NCI-H146 (cell line): ENCODE results near the gene SMAD2.
A peak's percentile ranks its signal among the peaks of the same experiment; 100 is the strongest.

Source experiments
- DNase-seq: peaks from one replicate; lab custom pipeline; 2025; lab: John Stamatoyannopoulos, UW

The SMAD2 gene

GRCh38 chr18:47895565-47896250 is 34.8 kb downstream of the SMAD2 start:
- DNase-seq, result no peak

DNA sequence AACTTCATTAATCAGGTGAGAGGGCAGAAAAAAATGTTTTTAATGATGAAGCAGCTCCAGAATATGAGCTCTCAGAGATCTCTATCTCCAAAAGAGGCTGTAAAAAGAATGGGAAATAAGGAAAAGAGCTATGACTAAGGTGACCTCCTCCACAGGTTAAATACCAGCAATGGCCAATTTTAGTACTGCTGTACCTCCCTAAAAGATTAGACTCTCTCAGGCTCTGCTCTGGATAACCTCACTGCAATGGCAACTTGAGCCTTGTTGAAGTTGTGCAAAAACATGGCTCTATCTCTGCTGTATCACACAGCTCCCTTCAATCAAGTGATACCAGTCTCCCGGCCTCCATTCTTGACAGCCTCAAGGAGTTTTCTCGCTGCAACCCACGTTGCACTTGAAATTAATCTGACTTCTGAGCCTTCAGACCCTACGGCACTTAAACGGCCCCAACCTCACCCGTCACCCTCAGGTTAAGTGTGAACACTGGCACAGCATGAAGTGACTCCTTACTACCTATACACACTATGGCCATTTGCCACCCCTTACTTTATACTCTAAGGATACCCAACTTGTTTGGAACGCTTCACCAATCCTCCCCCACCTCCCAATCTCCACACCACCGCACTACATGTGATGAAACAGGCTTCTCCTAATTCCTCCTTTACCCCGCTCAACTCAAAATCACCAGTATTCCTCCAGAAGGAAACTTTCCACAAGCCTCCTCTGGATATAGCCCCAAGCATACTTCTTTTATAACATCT is 36.3 kb downstream of the SMAD2 start:
- no peak for DNase-seq

GRCh38 chr18:47893047-47893446 is 37.4 kb downstream of the SMAD2 start:
- DNase-seq, result no peak

- no peak for DNase-seq
Observed at GRCh38 chr18:47888156-47888555, 42.3 kb downstream of the SMAD2 start.

- no peak for DNase-seq
Observed at GRCh38 chr18:47887227-47887626, 43.2 kb downstream of the SMAD2 start.

- DNase-seq, result no peak
Observed at GRCh38 chr18:47883771-47884413, 46.6 kb downstream of the SMAD2 start.

DNA sequence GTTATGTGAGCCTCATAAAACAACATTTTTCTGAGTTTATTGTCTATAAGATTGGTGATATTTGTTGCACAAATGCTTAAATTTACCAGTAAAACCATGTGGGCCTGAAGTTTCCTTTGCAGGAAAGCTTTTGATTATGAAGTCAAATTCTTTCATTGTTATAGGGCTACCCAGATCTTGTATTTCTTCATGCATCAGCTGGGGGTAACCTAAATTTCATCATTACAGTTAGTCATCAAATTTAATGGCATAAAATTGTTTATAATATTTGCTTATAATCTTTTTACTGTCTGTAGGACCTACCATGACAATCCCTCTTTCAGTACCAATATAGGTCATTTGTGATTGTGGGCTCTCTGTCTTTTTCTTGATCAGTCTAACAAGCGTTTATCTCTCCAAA is 47.8 kb downstream of the SMAD2 start:
- DNase-seq, result no peak

DNA sequence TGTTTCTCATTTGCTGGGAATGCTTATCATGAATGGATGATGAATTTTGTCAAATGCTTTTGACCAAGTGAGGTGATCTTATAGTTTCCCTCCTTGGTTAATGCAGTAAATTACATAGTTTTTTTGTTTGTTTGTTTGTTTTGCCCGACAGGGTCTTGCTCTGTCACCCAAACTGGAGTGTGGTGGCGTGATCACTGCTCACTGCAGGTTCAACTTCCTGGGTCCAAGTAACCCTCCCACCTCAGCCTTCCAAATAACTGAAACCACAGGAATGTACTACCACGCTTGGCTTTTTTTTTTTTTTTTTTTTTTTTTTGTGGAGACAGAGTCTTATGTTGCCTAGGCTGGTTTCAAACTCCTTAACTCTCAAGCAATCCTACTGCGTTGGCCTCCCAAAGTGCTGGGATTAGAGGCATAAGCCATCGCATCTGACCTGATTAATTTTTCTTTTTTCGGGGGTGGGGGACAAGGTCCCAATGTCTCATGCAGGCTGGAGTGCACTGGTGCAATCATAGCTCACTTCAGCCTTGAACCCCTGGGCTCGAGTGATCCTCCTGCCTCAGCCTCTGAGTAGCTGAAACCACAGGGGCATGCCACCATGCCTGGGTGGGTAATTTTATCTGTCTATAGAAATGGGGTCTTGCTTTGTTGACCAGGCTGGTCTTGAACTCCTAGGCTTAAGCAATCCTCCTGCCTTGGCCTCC is 48.6 kb downstream of the SMAD2 start:
- no peak for DNase-seq

DNA sequence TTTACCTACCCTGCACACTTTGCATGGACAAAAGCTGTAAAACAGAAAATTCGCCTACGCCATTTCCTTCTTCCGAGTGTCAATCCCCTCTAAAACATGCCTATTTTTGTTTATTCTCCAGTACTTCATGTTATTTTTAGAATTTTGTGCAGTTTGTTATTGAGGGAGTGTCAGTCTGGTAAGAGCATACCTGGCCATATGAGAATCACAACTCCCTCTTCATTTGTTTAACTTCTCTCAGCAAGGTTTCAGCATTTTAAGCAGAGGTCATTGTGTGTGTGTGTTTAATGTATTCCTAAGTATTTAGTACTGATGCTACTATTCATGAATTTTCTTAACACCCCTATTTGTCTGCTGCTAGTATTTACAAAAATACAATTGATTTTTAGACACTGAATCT is 49.4 kb downstream of the SMAD2 start:
- no peak for DNase-seq

GRCh38 chr18:47877892-47878291 is 52.6 kb downstream of the SMAD2 start:
- DNase-seq, result no peak

DNA sequence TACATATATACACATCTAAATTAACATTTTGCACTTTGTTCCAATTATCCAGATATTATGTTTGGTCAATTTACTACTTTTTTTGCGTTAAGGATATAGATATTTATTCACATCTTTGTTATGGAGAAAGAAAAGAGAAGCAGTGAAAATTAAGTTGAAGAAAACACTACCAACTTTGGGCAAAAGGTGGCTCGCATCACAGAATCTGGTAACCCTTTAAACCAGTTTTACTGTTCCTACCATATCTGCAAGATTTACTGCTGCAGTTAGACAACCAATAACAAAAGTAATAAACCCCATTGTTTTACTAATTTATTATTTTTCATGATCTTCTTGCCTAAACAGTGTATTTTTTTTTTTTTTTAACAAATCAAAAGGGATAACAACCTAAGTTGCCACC is 53.6 kb downstream of the SMAD2 start:
- DNase-seq, result no peak

- DNase-seq, result peak; percentile 29
Observed at GRCh38 chr18:47873625-47874024, 56.8 kb downstream of the SMAD2 start.

GRCh38 chr18:47872426-47872825 is 58.0 kb downstream of the SMAD2 start:
- no peak for DNase-seq

DNA sequence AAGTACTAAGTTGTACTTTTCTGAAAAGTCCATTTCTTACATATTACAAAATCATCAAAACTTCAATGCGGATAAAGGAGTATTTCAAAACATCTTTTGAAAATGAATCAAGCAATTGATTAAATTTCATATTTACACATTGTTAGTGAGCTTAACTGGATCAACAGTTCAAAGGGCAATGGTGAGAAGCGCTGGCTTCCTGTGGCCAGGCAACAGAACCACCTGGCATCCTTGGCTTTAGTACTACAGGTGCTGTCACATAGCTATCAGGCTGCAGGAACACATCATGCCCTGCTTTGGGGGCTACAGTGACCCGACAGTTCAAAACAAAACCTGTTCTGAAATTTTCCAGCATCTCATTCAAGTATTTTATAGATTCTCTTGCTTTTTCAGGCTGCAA is 59.2 kb downstream of the SMAD2 start:
- DNase-seq, result no peak

DNA sequence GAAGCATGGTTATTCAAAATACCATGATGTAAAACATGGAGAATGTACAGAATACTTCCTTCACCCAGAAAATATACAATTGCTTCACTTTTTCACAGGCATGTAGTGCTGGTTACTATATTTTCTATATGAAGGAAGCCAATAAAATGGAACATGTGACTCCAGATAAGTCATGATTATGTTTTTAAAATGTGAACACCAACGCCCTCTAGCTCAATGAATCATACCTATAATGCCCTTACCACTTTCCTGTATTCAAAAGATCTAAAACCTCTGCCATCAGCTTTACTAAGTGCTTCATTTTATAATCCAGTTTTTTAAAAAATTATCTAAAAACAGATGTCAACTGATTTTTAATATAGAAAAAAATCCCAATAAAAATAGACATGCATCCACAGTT is 59.9 kb downstream of the SMAD2 start:
- no peak for DNase-seq

DNA sequence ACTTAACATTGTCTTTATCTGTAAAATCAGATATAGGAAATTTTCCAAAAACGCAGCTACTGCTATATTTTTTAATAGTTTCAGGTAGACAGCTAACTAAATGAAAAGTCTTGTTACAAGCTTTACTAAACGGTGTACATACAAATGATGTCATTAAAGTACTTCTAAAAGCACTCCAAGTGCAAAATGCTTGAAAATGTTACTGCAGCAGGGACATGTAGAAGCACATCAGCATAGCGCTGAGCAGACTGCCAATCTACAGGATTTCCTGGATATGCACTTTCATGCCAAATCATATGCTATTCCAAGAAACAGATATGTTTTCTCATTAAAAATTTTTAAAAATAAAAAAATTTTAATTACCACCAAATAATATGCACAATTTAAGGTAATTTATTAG is 61.7 kb downstream of the SMAD2 start:
- DNase-seq, result no peak

DNA sequence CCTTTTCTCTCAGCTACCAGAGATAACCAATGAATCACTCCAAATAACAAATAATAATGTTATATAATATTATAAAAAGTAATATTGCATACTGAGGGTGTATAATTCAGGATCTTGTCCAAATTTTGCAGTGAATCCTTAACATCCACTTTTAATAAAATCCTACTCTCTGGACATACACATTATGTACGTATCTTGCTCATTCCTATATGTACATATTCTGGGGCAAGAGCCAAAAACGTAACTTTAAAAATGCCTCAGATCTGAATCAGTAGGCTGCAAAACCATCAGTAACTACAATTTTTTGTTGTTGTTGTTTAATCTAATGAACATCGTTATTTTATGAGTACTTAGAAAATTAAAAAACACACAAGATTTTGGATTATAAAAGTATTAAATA is 65.3 kb downstream of the SMAD2 start:
- no peak for DNase-seq

GRCh38 chr18:47863041-47863440 is 67.4 kb downstream of the SMAD2 start:
- DNase-seq, result no peak

DNA sequence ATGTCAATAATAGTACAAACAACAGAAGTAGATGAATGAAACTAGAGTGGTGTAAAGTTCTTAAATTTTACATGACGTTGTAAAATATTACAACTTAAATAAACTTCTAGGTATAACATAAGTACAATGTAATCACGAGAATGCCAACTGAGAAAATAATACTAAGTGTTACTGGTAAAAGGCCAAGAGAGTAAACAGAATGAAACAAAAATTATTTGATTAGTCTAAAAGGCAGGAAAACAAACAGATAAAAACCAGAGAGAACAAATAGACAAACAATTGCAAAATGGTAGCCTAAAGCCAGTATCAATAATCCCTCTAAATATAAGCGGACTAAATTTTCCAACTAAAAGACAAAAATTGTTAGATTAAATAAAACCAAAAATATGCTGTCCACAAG is 71.9 kb downstream of the SMAD2 start:
- no peak for DNase-seq

- no peak for DNase-seq
Observed at GRCh38 chr18:47847635-47848034, 82.8 kb downstream of the SMAD2 start.

- no peak for DNase-seq
Observed at GRCh38 chr18:47846431-47846830, 84.0 kb downstream of the SMAD2 start.

GRCh38 chr18:47844828-47845498 is 85.5 kb downstream of the SMAD2 start:
- DNase-seq, result no peak
